Adrenal gland (tissue), 5 donors: ENCODE results near the gene FCHSD2.

Source experiments
- CTCF ChIP-seq, 6 experiments: fragments of 450-650 bp in 4 of 6; fragments of 200-600 bp in 2 of 6; sonication (generic) in 1 of 6; IDR thresholded peaks; 1 replicate in 5 of 6; 2 replicates in 1 of 6; pipeline versions ENCODE4 v1.5.1 to v1.8.0; 2016 to 2021; ENCODE audit warnings: antibody characterized with exemption in 6 of 6, mild to moderate bottlenecking in 2 of 6, moderate library complexity in 1 of 6
- POLR2A ChIP-seq, 2 donors: fragments of 450-650 bp; IDR thresholded peaks; one replicate each; pipeline ENCODE4 v1.6.1; 2017; ENCODE audit warnings: antibody characterized with exemption in 2 of 2, mild to moderate bottlenecking in 2 of 2, moderate library complexity in 1 of 2
- donor health status: DM: no; HTN: no; CAD: no.

DNA sequence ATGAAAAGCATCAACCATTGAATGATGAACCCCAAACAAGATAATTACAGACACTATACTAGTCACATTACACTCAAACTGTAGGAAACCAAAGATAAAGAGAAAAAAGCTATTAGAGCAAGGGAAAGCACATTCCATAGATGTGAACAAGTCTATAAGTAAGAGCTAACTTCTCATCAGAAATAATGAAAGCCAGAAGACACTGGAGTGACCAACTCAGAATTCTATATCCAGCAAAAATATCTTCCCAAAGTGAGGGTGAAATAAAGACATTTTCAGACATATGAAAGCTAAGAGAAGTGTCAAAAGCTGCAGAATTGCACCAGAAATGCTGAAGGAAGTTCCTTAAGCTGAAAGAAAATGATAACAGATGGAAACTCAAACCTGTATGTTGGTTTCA lies 17.3 kb downstream of the FCHSD2 start:
- TF ChIP-seq CTCF (IDR thresholded peaks at IDR 0.05): no peak
- no peak for TF ChIP-seq POLR2A (IDR thresholded peaks at IDR 0.05)
